ENCODE data around the gene FBXL16. TPM values are rescaled to one million over a fixed set of nuclear protein-coding genes. Genes with fewer than 3 reads are reported as not detected.

FBXL16 gene
- total RNA-seq, 1 donor, result not detected

- TF ChIP-seq, protein P1, sequence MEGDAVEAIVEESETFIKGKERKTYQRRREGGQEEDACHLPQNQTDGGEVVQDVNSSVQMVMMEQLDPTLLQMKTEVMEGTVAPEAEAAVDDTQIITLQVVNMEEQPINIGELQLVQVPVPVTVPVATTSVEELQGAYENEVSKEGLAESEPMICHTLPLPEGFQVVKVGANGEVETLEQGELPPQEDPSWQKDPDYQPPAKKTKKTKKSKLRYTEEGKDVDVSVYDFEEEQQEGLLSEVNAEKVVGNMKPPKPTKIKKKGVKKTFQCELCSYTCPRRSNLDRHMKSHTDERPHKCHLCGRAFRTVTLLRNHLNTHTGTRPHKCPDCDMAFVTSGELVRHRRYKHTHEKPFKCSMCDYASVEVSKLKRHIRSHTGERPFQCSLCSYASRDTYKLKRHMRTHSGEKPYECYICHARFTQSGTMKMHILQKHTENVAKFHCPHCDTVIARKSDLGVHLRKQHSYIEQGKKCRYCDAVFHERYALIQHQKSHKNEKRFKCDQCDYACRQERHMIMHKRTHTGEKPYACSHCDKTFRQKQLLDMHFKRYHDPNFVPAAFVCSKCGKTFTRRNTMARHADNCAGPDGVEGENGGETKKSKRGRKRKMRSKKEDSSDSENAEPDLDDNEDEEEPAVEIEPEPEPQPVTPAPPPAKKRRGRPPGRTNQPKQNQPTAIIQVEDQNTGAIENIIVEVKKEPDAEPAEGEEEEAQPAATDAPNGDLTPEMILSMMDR (IDR thresholded peaks at IDR 0.05; ENCODE audit: extremely low read depth, low read depth, low read length), result no peak
- H3K4me1 ChIP-seq (ENCODE audit: insufficient read depth, low read length), result peaks cover 8% of the 10 kb centered on the region
- H4K20me1 ChIP-seq (ENCODE audit: insufficient read depth, low read length), result peaks cover 7% of the 10 kb centered on the region
- no peaks in the 10 kb centered on the region for H3K27me3 ChIP-seq (ENCODE audit: insufficient read depth, low read length)
- no peak overlapping the region for H2AFZ ChIP-seq (ENCODE audit: low read length)
- no peaks in the 10 kb centered on the region for H3K9me3 ChIP-seq (ENCODE audit: low read depth, low read length)
- no peak overlapping the region for H3K4me3 ChIP-seq (ENCODE audit: insufficient read depth, low read length)
- H3K36me3 ChIP-seq (ENCODE audit: insufficient read depth, low read length), result no peaks in the 10 kb centered on the region
- no peak overlapping the region for H3K27ac ChIP-seq (ENCODE audit: low read depth, low read length)
- no peaks in the 10 kb centered on the region for H3K79me2 ChIP-seq (ENCODE audit: insufficient read depth, low read length)
- no peak for DNase-seq (ENCODE audit: insufficient read length, low spot score, missing footprints)
- no peak overlapping the region for H3K4me2 ChIP-seq (ENCODE audit: insufficient read depth, low read length)
Observed at GRCh38 chr16:725463-726187, 20.0 kb upstream of the FBXL16 start.

GRCh38 chr16:725041-725376 lies 19.4 kb upstream of the FBXL16 start:
- H3K4me2 ChIP-seq (ENCODE audit: insufficient read depth, low read length), result no peak overlapping the region
- no peaks in the 10 kb centered on the region for H3K27me3 ChIP-seq (ENCODE audit: insufficient read depth, low read length)
- no peak overlapping the region for H3K4me3 ChIP-seq (ENCODE audit: insufficient read depth, low read length)
- H3K79me2 ChIP-seq (ENCODE audit: insufficient read depth, low read length), result no peaks in the 10 kb centered on the region
- no peak overlapping the region for H3K27ac ChIP-seq (ENCODE audit: low read depth, low read length)
- H2AFZ ChIP-seq (ENCODE audit: low read length), result no peak overlapping the region
- peaks cover 14% of the 10 kb centered on the region for H3K4me1 ChIP-seq (ENCODE audit: insufficient read depth, low read length)
- no peak for DNase-seq (ENCODE audit: insufficient read length, low spot score, missing footprints)
- H3K36me3 ChIP-seq (ENCODE audit: insufficient read depth, low read length), result no peaks in the 10 kb centered on the region
- TF ChIP-seq, protein P1 (IDR thresholded peaks at IDR 0.05; ENCODE audit: extremely low read depth, low read depth, low read length), result no peak
- no peaks in the 10 kb centered on the region for H3K9me3 ChIP-seq (ENCODE audit: low read depth, low read length)
- peaks cover 7% of the 10 kb centered on the region for H4K20me1 ChIP-seq (ENCODE audit: insufficient read depth, low read length)

- H3K36me3 ChIP-seq (ENCODE audit: insufficient read depth, low read length), result no peaks in the 10 kb centered on the region
- no peak overlapping the region for H2AFZ ChIP-seq (ENCODE audit: low read length)
- H3K4me2 ChIP-seq (ENCODE audit: insufficient read depth, low read length), result no peak overlapping the region
- TF ChIP-seq, protein P1 (IDR thresholded peaks at IDR 0.05; ENCODE audit: extremely low read depth, low read depth, low read length), result no peak
- DNase-seq (ENCODE audit: insufficient read length, low spot score, missing footprints), result no peak
- H3K79me2 ChIP-seq (ENCODE audit: insufficient read depth, low read length), result no peaks in the 10 kb centered on the region
- no peak overlapping the region for H3K4me3 ChIP-seq (ENCODE audit: insufficient read depth, low read length)
- H4K20me1 ChIP-seq (ENCODE audit: insufficient read depth, low read length), result peaks cover 7% of the 10 kb centered on the region
- H3K9me3 ChIP-seq (ENCODE audit: low read depth, low read length), result no peaks in the 10 kb centered on the region
- no peak overlapping the region for H3K27ac ChIP-seq (ENCODE audit: low read depth, low read length)
- peaks cover 16% of the 10 kb centered on the region for H3K4me1 ChIP-seq (ENCODE audit: insufficient read depth, low read length)
- no peaks in the 10 kb centered on the region for H3K27me3 ChIP-seq (ENCODE audit: insufficient read depth, low read length)
Observed at GRCh38 chr16:724188-725040, 18.8 kb upstream of the FBXL16 start.

- H3K36me3 ChIP-seq (ENCODE audit: insufficient read depth, low read length), result no peaks in the 10 kb centered on the region
- no peak overlapping the region for H3K4me3 ChIP-seq (ENCODE audit: insufficient read depth, low read length)
- peaks cover 7% of the 10 kb centered on the region for H4K20me1 ChIP-seq (ENCODE audit: insufficient read depth, low read length)
Observed at GRCh38 chr16:723695-724094, 18.1 kb upstream of the FBXL16 start.

More at GRCh38 chr16:723695-724094, 18.1 kb upstream of the FBXL16 start:
- Histone ChIP-seq H3K79me2 (ENCODE audit: insufficient read depth, low read length) (no peaks in the 10 kb centered on the region), H3K27ac (ENCODE audit: low read depth, low read length) (no peak overlapping the region), H3K27me3 (ENCODE audit: insufficient read depth, low read length) (no peaks in the 10 kb centered on the region), H2AFZ (ENCODE audit: low read length) (no peak overlapping the region), H3K9me3 (ENCODE audit: low read depth, low read length) (no peaks in the 10 kb centered on the region), H3K4me2 (ENCODE audit: insufficient read depth, low read length) (no peak overlapping the region), H3K4me1 (ENCODE audit: insufficient read depth, low read length) (peaks cover 16% of the 10 kb centered on the region)
- DNase-seq (ENCODE audit: insufficient read length, low spot score, missing footprints), result no peak
- TF ChIP-seq, protein P1 (IDR thresholded peaks at IDR 0.05; ENCODE audit: extremely low read depth, low read depth, low read length), result no peak
